OCI-LY3 (cell line): ENCODE data around the gene OR52B2.

Experiments
- H2AFZ ChIP-seq: fragments of 200-600, 300-600 bp; shearing (Covaris generic); 2 replicates; pipeline ENCODE4 v1.6.0; 2014; ENCODE audit warnings: antibody characterized with exemption, low read depth, low read length
- H3K27ac ChIP-seq: fragments of 200-600, 300-600 bp; sonication (generic); 2 replicates; pipeline ENCODE4 v1.5.1; 2014; ENCODE audit warnings: mild to moderate bottlenecking, low read length, moderate library complexity, mixed read lengths
- H3K27me3 ChIP-seq: fragments of 200-600, 300-600 bp; sonication (generic); 2 replicates; pipeline ENCODE4 v1.6.1; 2014; ENCODE audit warnings: low read depth, low read length, mixed read lengths
- H3K36me3 ChIP-seq: fragments of 200-600, 300-600 bp; sonication (generic); replicated peaks from 2 replicates; pipeline ENCODE3; 2014; ENCODE audit warnings: low read depth, low read length, mixed read lengths
- H3K4me1 ChIP-seq: fragments of 300-600, 200-600 bp; sonication (generic); 2 replicates; pipeline ENCODE4 v1.6.1; 2014; ENCODE audit warnings: low read length, mixed read lengths
- H3K4me2 ChIP-seq: fragments of 200-600, 300-600 bp; sonication (generic); 2 replicates; pipeline ENCODE4 v1.6.1; 2014; ENCODE audit warnings: low read length, mixed read lengths
- H3K4me3 ChIP-seq: fragments of 300-600, 200-600 bp; sonication (generic); 2 replicates; pipeline ENCODE4 v1.5.1; 2014; ENCODE audit warnings: antibody characterized with exemption, mild to moderate bottlenecking, low read length, moderate library complexity
- H3K79me2 ChIP-seq: fragments of 300-600, 200-600 bp; shearing (Covaris generic); 2 replicates; pipeline ENCODE4 v1.6.1; 2014; ENCODE audit warnings: mild to moderate bottlenecking, low read length, mixed read lengths
- H3K9ac ChIP-seq: fragments of 300-600, 200-600 bp; shearing (Covaris generic); 2 replicates; pipeline ENCODE4 v1.6.0; 2014; ENCODE audit warnings: mild to moderate bottlenecking, low read length, moderate library complexity
- H3K9me3 ChIP-seq: fragments of 200-600, 300-600 bp; shearing (Covaris generic); 2 replicates; pipeline ENCODE4 v1.6.1; 2014; ENCODE audit warnings: low read length, mixed read lengths; ENCODE audit not compliant: insufficient read depth
- H4K20me1 ChIP-seq: fragments of 200-600, 300-600 bp; sonication (generic); 2 replicates; pipeline ENCODE4 v1.6.1; 2016; ENCODE audit warnings: low read length, mixed read lengths; ENCODE audit not compliant: insufficient read depth
- EZH2phosphoT487 ChIP-seq: fragments of 200-600 bp; shearing (Covaris generic); IDR thresholded peaks from 2 replicates; pipeline ENCODE4 v1.6.1; 2018; ENCODE audit warnings: antibody characterized with exemption, mixed run types, low read depth
- TF ChIP-seq, protein P1 (sequence below): fragments of 200-600, 300-600 bp; sonication (generic); IDR thresholded peaks from 2 replicates; pipeline ENCODE4 v1.5.1; 2014; ENCODE audit warnings: antibody characterized with exemption, low read length, low read depth

Gene OR52B2

GRCh38 chr11:6214530-6214929 is 44.4 kb upstream of the OR52B2 start:
- TF ChIP-seq, protein P1, sequence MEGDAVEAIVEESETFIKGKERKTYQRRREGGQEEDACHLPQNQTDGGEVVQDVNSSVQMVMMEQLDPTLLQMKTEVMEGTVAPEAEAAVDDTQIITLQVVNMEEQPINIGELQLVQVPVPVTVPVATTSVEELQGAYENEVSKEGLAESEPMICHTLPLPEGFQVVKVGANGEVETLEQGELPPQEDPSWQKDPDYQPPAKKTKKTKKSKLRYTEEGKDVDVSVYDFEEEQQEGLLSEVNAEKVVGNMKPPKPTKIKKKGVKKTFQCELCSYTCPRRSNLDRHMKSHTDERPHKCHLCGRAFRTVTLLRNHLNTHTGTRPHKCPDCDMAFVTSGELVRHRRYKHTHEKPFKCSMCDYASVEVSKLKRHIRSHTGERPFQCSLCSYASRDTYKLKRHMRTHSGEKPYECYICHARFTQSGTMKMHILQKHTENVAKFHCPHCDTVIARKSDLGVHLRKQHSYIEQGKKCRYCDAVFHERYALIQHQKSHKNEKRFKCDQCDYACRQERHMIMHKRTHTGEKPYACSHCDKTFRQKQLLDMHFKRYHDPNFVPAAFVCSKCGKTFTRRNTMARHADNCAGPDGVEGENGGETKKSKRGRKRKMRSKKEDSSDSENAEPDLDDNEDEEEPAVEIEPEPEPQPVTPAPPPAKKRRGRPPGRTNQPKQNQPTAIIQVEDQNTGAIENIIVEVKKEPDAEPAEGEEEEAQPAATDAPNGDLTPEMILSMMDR = no peak
- TF ChIP-seq EZH2phosphoT487 = no peak
- Histone ChIP-seq H3K36me3 (peaks cover 20% of the 10 kb centered on the region), H3K27ac (no peak overlapping the region), H3K4me1 (no peaks in the 10 kb centered on the region), H2AFZ (no peak overlapping the region), H4K20me1 (no peaks in the 10 kb centered on the region), H3K27me3 (no peaks in the 10 kb centered on the region), H3K9ac (no peak overlapping the region), H3K4me2 (no peak overlapping the region), H3K4me3 (no peak overlapping the region), H3K79me2 (no peaks in the 10 kb centered on the region), H3K9me3 (no peaks in the 10 kb centered on the region)

- H3K27ac ChIP-seq = no peak overlapping the region
- no peak overlapping the region for H3K4me3 ChIP-seq
- H3K4me1 ChIP-seq = no peaks in the 10 kb centered on the region
- H2AFZ ChIP-seq = no peak overlapping the region
- H3K79me2 ChIP-seq = no peaks in the 10 kb centered on the region
- H3K9me3 ChIP-seq = no peaks in the 10 kb centered on the region
- no peak for TF ChIP-seq EZH2phosphoT487
- TF ChIP-seq, protein P1 = no peak
- H3K36me3 ChIP-seq = peaks cover 7% of the 10 kb centered on the region
- H3K9ac ChIP-seq = no peak overlapping the region
- H3K4me2 ChIP-seq = no peak overlapping the region
- H3K27me3 ChIP-seq = no peaks in the 10 kb centered on the region
- no peaks in the 10 kb centered on the region for H4K20me1 ChIP-seq
Measured at GRCh38 chr11:6210274-6210955, 40.3 kb upstream of the OR52B2 start.

DNA sequence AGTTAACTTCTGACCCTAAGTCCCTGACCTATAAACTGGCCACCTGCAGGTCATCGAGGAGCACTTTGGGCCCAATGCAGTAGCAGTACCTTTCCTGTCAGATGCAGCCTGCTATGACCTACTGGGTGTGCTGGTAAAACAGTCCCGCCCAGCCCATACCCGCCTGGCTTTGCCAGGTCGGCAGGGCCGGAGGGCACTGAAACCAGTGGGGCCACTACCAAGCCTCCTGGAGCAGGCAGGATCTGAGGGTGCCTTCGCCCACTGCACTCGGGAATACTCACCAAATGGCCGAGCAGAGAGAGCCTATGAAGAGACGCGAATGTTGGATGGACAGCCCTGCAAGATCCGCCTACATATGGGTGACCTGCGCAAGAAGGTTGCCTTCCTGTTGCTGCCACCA is 39.7 kb upstream of the OR52B2 start:
- H3K9me3 ChIP-seq = no peaks in the 10 kb centered on the region
- H3K27ac ChIP-seq = no peak overlapping the region
- no peaks in the 10 kb centered on the region for H3K79me2 ChIP-seq
- TF ChIP-seq EZH2phosphoT487 = no peak
- TF ChIP-seq, protein P1 = no peak
- H3K36me3 ChIP-seq = peaks cover 4% of the 10 kb centered on the region
- H3K4me1 ChIP-seq = no peaks in the 10 kb centered on the region
- no peak overlapping the region for H3K4me3 ChIP-seq
- no peaks in the 10 kb centered on the region for H4K20me1 ChIP-seq
- H3K27me3 ChIP-seq = no peaks in the 10 kb centered on the region
- no peak overlapping the region for H3K4me2 ChIP-seq
- H2AFZ ChIP-seq = no peak overlapping the region
- no peak overlapping the region for H3K9ac ChIP-seq

GRCh38 chr11:6206456-6207180 is 36.5 kb upstream of the OR52B2 start:
- Histone ChIP-seq H3K9ac (no peak overlapping the region), H3K9me3 (no peaks in the 10 kb centered on the region), H3K27me3 (no peaks in the 10 kb centered on the region), H3K4me1 (no peaks in the 10 kb centered on the region), H3K4me3 (no peak overlapping the region), H4K20me1 (no peaks in the 10 kb centered on the region), H3K36me3 (no peaks in the 10 kb centered on the region), H3K4me2 (no peak overlapping the region), H3K79me2 (no peaks in the 10 kb centered on the region), H2AFZ (no peak overlapping the region), H3K27ac (no peak overlapping the region)
- TF ChIP-seq EZH2phosphoT487 = no peak
- TF ChIP-seq, protein P1 = no peak
